ENCODE results near the gene ABR.
"Not testable (repeated sequence)": the region's sequence is repeated elsewhere in the genome, so short reads cannot be mapped to it uniquely, and the experiment has no call there.

Gene ABR

DNA sequence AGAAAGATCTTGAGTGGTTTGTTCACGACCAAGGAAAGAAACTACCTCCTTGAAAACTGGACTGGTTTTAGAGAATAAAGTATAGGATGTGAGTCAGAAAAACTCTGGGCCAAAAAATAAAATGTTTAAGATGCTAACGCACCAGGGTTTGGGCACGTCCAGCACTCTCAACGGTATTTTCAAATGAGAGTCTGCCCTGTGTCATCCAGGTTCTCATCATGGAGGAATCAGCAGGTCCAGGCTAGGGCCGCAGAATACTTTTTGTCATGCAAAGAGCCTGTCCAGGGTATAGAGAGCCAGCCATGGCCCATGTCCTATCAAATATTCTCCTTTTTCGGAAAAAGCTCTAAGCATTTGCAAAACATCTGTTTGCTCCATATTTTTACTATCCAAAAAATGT lies 202.6 kb downstream of the ABR start:
- Histone ChIP-seq H3K4me3 (peak overlapping the region; percentile 95), H3K4me1 (peaks cover 74% of the 10 kb centered on the region), H4K20me1 (peaks cover 66% of the 10 kb centered on the region), H3K27me3 (no peaks in the 10 kb centered on the region), H3K4me2 (peak overlapping the region; percentile 94), H3K36me3 (peaks cover 40% of the 10 kb centered on the region), H3K9me3 (0 out of 2 replicates have a peak, but pooled peaks cover 5% of the 10 kb centered on the region), H3K27ac (peak overlapping the region; percentile 95), H3K9ac (peak overlapping the region; percentile 96)
- no peak for TF ChIP-seq Cebpa-rat (IDR thresholded peaks at IDR 0.05)

DNA sequence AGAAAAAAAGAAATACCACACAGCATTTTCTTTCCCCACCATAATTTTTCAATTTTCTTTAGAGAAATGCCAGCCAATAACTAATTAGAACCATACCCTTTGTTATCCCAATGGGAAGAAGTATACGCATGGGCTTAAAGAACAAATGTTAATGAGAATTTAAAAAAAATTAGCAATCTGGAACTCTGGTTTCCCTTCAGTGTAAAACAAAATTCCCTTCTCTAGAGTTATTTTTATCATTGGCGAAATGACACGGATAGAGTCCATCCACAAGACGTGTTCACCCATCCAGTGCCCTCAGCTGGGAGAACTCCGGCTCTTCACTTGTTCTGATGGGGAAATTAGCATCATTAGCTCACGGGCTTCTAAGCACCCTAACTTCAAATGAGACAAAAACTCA lies 203.5 kb downstream of the ABR start:
- peaks cover 74% of the 10 kb centered on the region for H3K4me1 ChIP-seq
- peaks cover 48% of the 10 kb centered on the region for H3K36me3 ChIP-seq
- peak overlapping the region; percentile 96; the same call in 1 of the 2 replicates for H3K9ac ChIP-seq
- no peak for TF ChIP-seq Cebpa-rat (IDR thresholded peaks at IDR 0.05)
- no peak overlapping the region for H3K4me3 ChIP-seq
- H3K9me3 ChIP-seq, result 0 out of 2 replicates have a peak, but pooled peaks cover 5% of the 10 kb centered on the region
- H3K4me2 ChIP-seq, result peak overlapping the region; percentile 94
- peaks cover 75% of the 10 kb centered on the region for H4K20me1 ChIP-seq
- no peak overlapping the region for H3K27ac ChIP-seq
- no peaks in the 10 kb centered on the region for H3K27me3 ChIP-seq

DNA sequence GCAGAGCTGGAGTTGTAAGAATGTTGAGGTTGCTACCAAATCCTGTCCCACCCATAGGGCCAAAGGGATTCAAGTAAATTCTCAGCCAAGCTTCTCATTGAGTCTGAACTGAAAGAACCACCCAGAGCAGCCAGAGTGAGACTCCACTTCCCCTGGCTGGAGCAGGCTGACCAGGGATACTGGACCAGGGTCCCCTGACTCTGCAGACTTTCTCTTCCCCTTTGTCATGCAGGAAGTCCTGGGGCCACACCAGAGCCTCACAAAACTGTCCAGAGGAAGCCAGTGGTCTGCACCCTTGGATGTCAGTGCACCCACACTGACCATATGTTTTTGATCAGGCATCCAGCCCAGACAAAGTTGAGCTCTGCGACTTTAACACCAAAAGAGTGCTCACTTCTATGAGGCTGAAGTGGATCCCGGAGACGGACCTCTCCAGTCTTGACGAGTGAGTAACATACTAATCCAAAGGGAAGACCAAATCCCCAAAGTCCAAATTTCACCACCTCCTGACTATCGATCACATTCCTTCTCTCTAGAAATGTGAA lies 204.3 kb downstream of the ABR start:
- H4K20me1 ChIP-seq, result peaks cover 84% of the 10 kb centered on the region
- no peak for TF ChIP-seq Cebpa-rat (IDR thresholded peaks at IDR 0.05)
- H3K9me3 ChIP-seq, result 0 out of 2 replicates have a peak, but pooled peaks cover 5% of the 10 kb centered on the region
- peaks cover 57% of the 10 kb centered on the region for H3K36me3 ChIP-seq
- peak overlapping the region; percentile 94 for H3K4me2 ChIP-seq
- H3K4me3 ChIP-seq, result no peak overlapping the region
- H3K9ac ChIP-seq, result peak overlapping the region; percentile 25; the same call in 1 of the 2 replicates
- H3K27me3 ChIP-seq, result no peaks in the 10 kb centered on the region
- peak overlapping the region; percentile 33; the same call in 1 of the 2 replicates for H3K27ac ChIP-seq
- peaks cover 75% of the 10 kb centered on the region for H3K4me1 ChIP-seq

DNA sequence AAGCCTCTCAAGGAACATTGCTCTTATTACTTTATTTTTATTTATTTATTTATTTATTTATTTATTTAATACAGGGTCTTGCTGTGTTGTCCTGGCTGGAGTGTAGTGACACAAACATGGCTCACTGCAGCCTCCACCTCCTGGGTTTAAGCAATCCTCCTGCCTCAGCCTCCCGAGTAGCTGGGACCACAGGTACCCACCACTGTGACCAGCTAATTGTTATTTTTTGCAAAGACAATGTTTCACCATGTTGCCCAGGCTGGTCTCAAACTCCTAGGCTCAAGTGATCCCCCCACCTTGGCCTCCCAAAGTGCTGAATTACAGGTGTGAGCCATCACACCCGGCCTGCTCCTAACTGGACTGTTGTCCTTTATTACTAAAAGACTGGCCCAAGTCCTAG lies 205.0 kb downstream of the ABR start:
- not testable (repeated sequence) for H3K9ac ChIP-seq, H3K27ac ChIP-seq, H3K9me3 ChIP-seq, H3K27me3 ChIP-seq, H3K4me3 ChIP-seq
- Histone ChIP-seq H3K4me1 (peaks cover 76% of the 10 kb centered on the region), H4K20me1 (peaks cover 90% of the 10 kb centered on the region), H3K36me3 (peaks cover 64% of the 10 kb centered on the region), H3K4me2 (peak overlapping the region; percentile 94)

DNA sequence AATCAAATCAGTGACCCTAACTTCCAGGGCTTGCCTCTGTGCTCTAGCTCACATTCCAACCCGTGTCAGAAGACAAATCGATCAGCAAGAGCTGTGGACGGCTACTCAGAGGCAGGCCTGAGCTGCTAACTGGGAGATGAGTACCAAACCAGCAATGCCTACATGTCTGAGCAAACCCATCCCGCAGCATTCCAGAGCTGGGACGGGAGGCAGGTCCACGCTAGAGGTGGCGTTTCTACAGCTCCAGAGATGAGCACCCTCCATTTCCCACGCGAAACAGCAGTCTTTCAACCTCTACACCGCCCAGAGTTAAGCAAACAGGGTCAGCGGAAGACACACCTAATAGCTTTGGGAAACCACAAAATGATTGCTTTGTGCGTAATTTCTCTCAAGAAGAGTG lies 206.7 kb downstream of the ABR start:
- Histone ChIP-seq H3K27ac (no peak overlapping the region), H4K20me1 (peaks cover 100% of the 10 kb centered on the region), H3K9ac (no peak overlapping the region), H3K4me1 (peaks cover 91% of the 10 kb centered on the region), H3K9me3 (0 out of 2 replicates have a peak, but pooled peaks cover 5% of the 10 kb centered on the region), H3K4me3 (no peak overlapping the region), H3K4me2 (peak overlapping the region; percentile 47), H3K36me3 (peaks cover 81% of the 10 kb centered on the region), H3K27me3 (no peaks in the 10 kb centered on the region)
- no peak for TF ChIP-seq Cebpa-rat (IDR thresholded peaks at IDR 0.05)

DNA sequence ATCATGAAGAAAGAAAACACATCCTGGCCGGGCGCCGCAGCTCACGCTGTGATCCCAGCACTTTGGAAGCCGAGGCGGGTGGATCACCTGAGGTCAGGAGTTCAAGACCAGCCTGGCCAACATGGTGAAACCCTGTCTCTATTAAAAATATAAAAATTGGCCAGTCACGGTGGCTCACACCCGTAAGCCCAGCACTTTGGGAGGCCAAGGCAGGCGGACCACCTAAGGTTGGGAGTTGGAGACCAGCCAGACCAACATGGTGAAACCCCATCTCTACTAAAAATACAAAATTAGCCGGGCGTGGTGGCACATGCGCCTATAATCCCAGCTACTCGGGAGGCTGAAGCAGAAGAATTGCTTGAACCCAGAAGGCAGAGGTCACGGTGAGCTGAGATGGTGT lies 207.9 kb downstream of the ABR start:
- H3K9me3 ChIP-seq, H3K27me3 ChIP-seq, H3K27ac ChIP-seq, H3K4me3 ChIP-seq, H3K9ac ChIP-seq: not testable (repeated sequence)
- peaks cover 94% of the 10 kb centered on the region for H3K4me1 ChIP-seq
- peaks cover 100% of the 10 kb centered on the region for H4K20me1 ChIP-seq
- H3K36me3 ChIP-seq, result peaks cover 89% of the 10 kb centered on the region
- peak overlapping the region; percentile 47 for H3K4me2 ChIP-seq

DNA sequence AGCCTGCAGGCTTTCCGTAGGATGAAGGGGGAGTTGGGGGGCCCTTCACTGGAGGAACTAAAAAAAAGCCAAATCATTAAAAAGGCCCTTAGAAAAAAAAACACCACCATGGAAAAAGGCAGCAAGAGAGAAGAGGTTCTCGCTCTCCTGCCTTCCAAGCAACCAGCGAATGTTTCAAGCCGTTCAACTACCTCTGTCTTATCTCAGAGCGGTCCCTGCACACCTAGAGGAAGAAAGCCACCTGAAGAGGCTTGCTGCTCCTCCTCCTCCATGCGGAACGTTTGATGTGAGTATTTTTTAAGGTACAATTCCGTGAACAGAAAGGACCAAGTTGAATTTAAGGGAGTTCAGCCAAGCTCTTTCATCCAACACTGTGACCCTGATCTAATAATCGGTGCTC lies 209.4 kb downstream of the ABR start:
- Histone ChIP-seq H3K36me3 (peaks cover 92% of the 10 kb centered on the region), H3K27ac (no peak overlapping the region), H3K4me1 (peaks cover 94% of the 10 kb centered on the region), H3K9ac (no peak overlapping the region), H3K27me3 (no peaks in the 10 kb centered on the region), H4K20me1 (peaks cover 100% of the 10 kb centered on the region), H3K4me2 (no peak overlapping the region), H3K9me3 (0 out of 2 replicates have a peak, but pooled peaks cover 5% of the 10 kb centered on the region), H3K4me3 (no peak overlapping the region)
- no peak for TF ChIP-seq Cebpa-rat (IDR thresholded peaks at IDR 0.05)

DNA sequence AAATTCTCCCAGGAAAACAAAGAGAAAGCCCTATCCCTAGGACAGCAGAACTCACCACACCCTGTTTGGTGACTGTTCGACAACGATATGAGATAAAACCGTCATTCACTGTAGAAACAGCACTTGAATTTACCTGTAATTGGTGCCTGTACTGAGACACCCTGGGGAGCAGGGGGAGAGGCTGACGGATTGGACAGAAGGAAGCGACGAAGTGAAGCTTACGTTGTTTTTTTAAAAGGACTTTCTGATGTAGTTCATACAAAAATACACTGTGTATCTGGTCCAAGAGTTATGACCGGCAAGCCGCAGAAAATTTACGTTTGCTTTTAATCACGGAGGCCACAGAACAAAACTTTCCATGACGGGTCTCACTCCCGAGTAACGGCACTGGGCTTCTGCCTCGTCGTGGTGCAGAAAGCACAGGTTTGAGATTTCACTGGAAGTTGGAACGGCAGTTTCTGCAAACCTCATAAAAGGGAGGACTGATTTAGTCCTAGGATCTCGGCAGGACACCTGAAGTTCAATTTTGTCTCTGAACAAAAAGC lies 209.9 kb downstream of the ABR start:
- Histone ChIP-seq H4K20me1 (peaks cover 100% of the 10 kb centered on the region), H3K4me2 (no peak overlapping the region), H3K4me1 (peaks cover 94% of the 10 kb centered on the region), H3K27me3 (no peaks in the 10 kb centered on the region), H3K36me3 (peaks cover 92% of the 10 kb centered on the region), H3K4me3 (no peak overlapping the region), H3K27ac (no peak overlapping the region), H3K9me3 (0 out of 2 replicates have a peak, but pooled peaks cover 5% of the 10 kb centered on the region), H3K9ac (no peak overlapping the region)
- TF ChIP-seq Cebpa-rat (IDR thresholded peaks at IDR 0.05), result no peak

DNA sequence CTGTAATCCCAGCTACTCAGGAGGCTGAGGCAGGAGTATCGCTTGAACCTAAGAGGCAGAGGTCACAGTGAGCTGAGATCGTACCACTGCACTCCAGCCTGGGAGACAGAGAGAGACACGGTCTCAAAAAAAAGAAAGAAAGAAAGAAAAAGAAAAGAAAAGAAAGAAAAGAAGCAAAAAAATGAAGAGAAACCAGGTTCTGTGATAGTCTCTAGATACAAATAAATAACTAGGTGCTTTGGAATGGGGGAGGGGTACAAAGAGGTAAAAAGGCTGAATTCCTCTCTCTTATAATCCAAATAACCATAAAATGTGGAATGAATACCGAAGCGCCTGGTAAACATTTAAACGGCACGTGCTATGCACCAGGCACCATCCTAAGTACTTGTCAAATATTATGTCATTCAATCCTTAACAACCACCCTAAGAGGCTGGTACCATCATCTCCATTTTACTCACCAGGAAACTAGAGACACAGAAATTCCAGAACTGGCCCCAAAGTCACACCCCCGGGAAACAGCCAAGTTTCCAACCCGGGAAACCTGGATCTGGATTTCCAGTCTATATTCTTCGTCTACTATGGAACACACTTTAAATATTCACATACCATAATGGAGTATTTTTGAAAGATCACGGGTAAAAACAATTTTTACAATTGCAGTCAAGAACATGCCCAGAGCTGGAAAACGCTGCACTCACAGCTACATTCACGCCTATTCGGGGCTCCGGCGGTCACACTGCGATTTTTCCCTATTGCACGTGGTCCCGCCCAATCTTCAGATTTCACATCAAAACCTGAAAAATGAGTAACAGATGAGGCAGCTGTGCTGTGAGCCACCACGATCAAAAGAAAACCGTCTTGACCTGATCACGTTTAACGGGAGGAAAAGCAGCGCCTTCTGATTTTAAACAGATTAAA lies 210.7 kb downstream of the ABR start:
- Histone ChIP-seq H3K27me3 (no peaks in the 10 kb centered on the region), H3K9me3 (0 out of 2 replicates have a peak, but pooled peaks cover 5% of the 10 kb centered on the region), H3K9ac (no peak overlapping the region), H3K4me2 (no peak overlapping the region), H3K4me1 (peaks cover 95% of the 10 kb centered on the region), H4K20me1 (peaks cover 100% of the 10 kb centered on the region), H3K36me3 (peaks cover 92% of the 10 kb centered on the region), H3K4me3 (no peak overlapping the region), H3K27ac (no peak overlapping the region)
- TF ChIP-seq Cebpa-rat (IDR thresholded peaks at IDR 0.05), result no peak

DNA sequence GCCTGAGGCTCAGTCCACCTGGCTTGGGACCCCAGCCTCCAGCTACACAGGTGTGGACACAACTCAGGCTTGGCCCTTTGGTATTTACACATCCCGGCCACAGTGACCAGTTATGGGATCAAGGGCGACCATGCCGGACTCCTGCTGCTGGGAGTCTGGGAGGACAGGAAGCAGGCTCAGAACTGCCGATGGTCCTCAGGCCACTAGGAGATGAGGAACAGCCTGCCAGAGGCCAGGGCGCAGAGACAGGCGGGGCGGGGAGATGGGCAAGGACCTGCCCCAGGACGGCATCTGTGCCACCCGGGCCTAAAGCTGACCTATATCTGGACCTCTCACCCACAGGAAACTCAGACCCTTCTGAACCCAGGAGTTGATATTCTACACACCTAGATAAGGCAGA lies 212.7 kb downstream of the ABR start:
- no peak overlapping the region; the same call in 1 of the 2 replicates for H3K27ac ChIP-seq
- no peaks in the 10 kb centered on the region for H3K27me3 ChIP-seq
- peaks cover 96% of the 10 kb centered on the region for H3K4me1 ChIP-seq
- H3K36me3 ChIP-seq, result peaks cover 86% of the 10 kb centered on the region
- H3K4me2 ChIP-seq, result peak overlapping the region; percentile 85
- TF ChIP-seq Cebpa-rat (IDR thresholded peaks at IDR 0.05), result no peak
- no peak overlapping the region for H3K4me3 ChIP-seq
- H3K9ac ChIP-seq, result peak overlapping the region; percentile 21; the same call in 1 of the 2 replicates
- no peaks in the 10 kb centered on the region for H3K9me3 ChIP-seq
- peaks cover 100% of the 10 kb centered on the region for H4K20me1 ChIP-seq

All from BLaER1 (cell line).